ENCODE data around the gene CTSF. TPM values are rescaled to one million over a fixed set of nuclear protein-coding genes. Genes with fewer than 3 reads are reported as not detected.
"Not testable (repeated sequence)": the region's sequence is repeated elsewhere in the genome, so short reads cannot be mapped to it uniquely, and the experiment has no call there.

The CTSF gene
- polyA plus RNA-seq, 1 donor (not counting 4 experiments of a cell fraction or from before 2014, with no cell fraction given): 3.2 TPM

GRCh38 chr11:66607126-66607834 lies 38.9 kb upstream of the CTSF start:
- Histone ChIP-seq H3K36me3 (ENCODE audit: control insufficient read depth in 2 of 2, extremely low read depth in 1 of 2, insufficient read depth in 2 of 2, low read length in 2 of 2) (peaks cover 10 to 14% of the 10 kb centered on the region in 2 experiments), H3K4me3 (ENCODE audit: control insufficient read depth in 2 of 3, extremely low read depth in 1 of 3, insufficient read depth in 2 of 3, low read depth in 1 of 3, low read length in 3 of 3) (no peak overlapping the region), H2AFZ (ENCODE audit: control insufficient read depth, low read length) (no peak overlapping the region), H3K4me1 (ENCODE audit: control insufficient read depth, extremely low read depth, insufficient read depth, low read length) (peaks cover 10% of the 10 kb centered on the region), H3K9me3 (ENCODE audit: control insufficient read depth, low read depth, low read length) (no peaks in the 10 kb centered on the region), H4K20me1 (ENCODE audit: control insufficient read depth, extremely low read depth, insufficient read depth, low read length) (no peaks in the 10 kb centered on the region), H3K27ac (ENCODE audit: control insufficient read depth, insufficient read depth, low read length) (peak overlapping the region; percentile 70), H3K79me2 (ENCODE audit: control insufficient read depth, insufficient read depth, low read length) (no peaks in the 10 kb centered on the region), H3K4me2 (ENCODE audit: control insufficient read depth, extremely low read depth, insufficient read depth, low read depth, low read length) (peak overlapping the region; percentile 67), H3K27me3 (ENCODE audit: control insufficient read depth, extremely low read depth, insufficient read depth, low read length) (no peaks in the 10 kb centered on the region), H3K9me1 (ENCODE audit: control insufficient read depth, extremely low read depth, insufficient read depth, low read length) (no peaks in the 10 kb centered on the region), H3K9ac (ENCODE audit: control insufficient read depth, extremely low read depth, insufficient read depth, low read length) (peak overlapping the region; percentile 37)
- dilution Hi-C loops (cut with MboI; ENCODE audit: extremely low pct_ligation_motif_present, low sequenced_read_pairs): no loop called here
- FAIRE-seq: no peak
- DNase-seq (ENCODE audit: low read depth, low spot score): no peak
- TF ChIP-seq CTCF (optimal IDR thresholded peaks at IDR 0.05 in 1 of 3, IDR thresholded peaks at IDR 0.05 in 1 of 3, conservative IDR thresholded peaks at IDR 0.05 in 1 of 3; ENCODE audit: extremely low read depth in 1 of 3, insufficient read depth in 2 of 3, low read length in 3 of 3) (no peak), EZH2 (IDR thresholded peaks at IDR 0.05; ENCODE audit: low read length) (no peak)

GRCh38 chr11:66606608-66607007 lies 38.2 kb upstream of the CTSF start:
- not testable (repeated sequence) for H3K4me2 ChIP-seq (ENCODE audit: control insufficient read depth, extremely low read depth, insufficient read depth, low read depth, low read length); H2AFZ ChIP-seq (ENCODE audit: control insufficient read depth, low read length)

More at GRCh38 chr11:66606608-66607007, 38.2 kb upstream of the CTSF start:
- H3K9me3 ChIP-seq (ENCODE audit: control insufficient read depth, low read depth, low read length); H3K9me1 ChIP-seq (ENCODE audit: control insufficient read depth, extremely low read depth, insufficient read depth, low read length); H3K79me2 ChIP-seq (ENCODE audit: control insufficient read depth, insufficient read depth, low read length); H3K9ac ChIP-seq (ENCODE audit: control insufficient read depth, extremely low read depth, insufficient read depth, low read length); H3K27me3 ChIP-seq (ENCODE audit: control insufficient read depth, extremely low read depth, insufficient read depth, low read length); dilution Hi-C loops (cut with MboI; ENCODE audit: extremely low pct_ligation_motif_present, low sequenced_read_pairs); FAIRE-seq; H4K20me1 ChIP-seq (ENCODE audit: control insufficient read depth, extremely low read depth, insufficient read depth, low read length); H3K4me3 ChIP-seq (ENCODE audit: control insufficient read depth in 2 of 3, extremely low read depth in 1 of 3, insufficient read depth in 2 of 3, low read depth in 1 of 3, low read length in 3 of 3); DNase-seq (ENCODE audit: low read depth, low spot score): not testable (repeated sequence)
- Histone ChIP-seq H3K36me3 (ENCODE audit: control insufficient read depth in 2 of 2, extremely low read depth in 1 of 2, insufficient read depth in 2 of 2, low read length in 2 of 2) (peaks cover 10 to 17% of the 10 kb centered on the region in 2 experiments), H3K4me1 (ENCODE audit: control insufficient read depth, extremely low read depth, insufficient read depth, low read length) (peaks cover 14% of the 10 kb centered on the region), H3K27ac (ENCODE audit: control insufficient read depth, insufficient read depth, low read length) (peak overlapping the region; percentile 70)
